Osteoblast (primary cell): ENCODE data around the gene HNRNPC. TPM values are rescaled to one million over a fixed set of nuclear protein-coding genes. Genes with fewer than 3 reads are reported as not detected.
"Not testable (repeated sequence)": the region's sequence is repeated elsewhere in the genome, so short reads cannot be mapped to it uniquely, and the experiment has no call there.

Source experiments
- DNase-seq: peaks from one replicate; pipeline ENCODE4 v3.0.0; 2011; ENCODE audit warnings: low spot score, mixed read lengths; ENCODE audit not compliant: insufficient read length; ENCODE audit errors: missing footprints
- H2AFZ ChIP-seq: 2 replicates; pipeline ENCODE4 v1.6.0; 2011; ENCODE audit warnings: mild to moderate bottlenecking, low read length
- H3K27ac ChIP-seq: 2 replicates; pipeline ENCODE4 v1.5.1; 2011; ENCODE audit warnings: mild to moderate bottlenecking, low read depth, low read length, moderate library complexity
- H3K27me3 ChIP-seq: 2 replicates; pipeline ENCODE4 v1.6.0; 2012; ENCODE audit warnings: mild to moderate bottlenecking, control low read depth, inconsistent platforms, low read length, moderate library complexity; ENCODE audit not compliant: insufficient read depth
- H3K36me3 ChIP-seq: 2 replicates; pipeline ENCODE4 v1.5.1; 2011; ENCODE audit warnings: mild to moderate bottlenecking, low read length, control low read depth, moderate library complexity; ENCODE audit not compliant: insufficient read depth
- H3K4me1 ChIP-seq: 2 replicates; pipeline ENCODE4 v1.5.1; 2011; ENCODE audit warnings: mild to moderate bottlenecking, low read length, control low read depth, moderate library complexity; ENCODE audit not compliant: insufficient read depth
- H3K4me2 ChIP-seq: 2 replicates; pipeline ENCODE4 v1.6.0; 2011; ENCODE audit warnings: mild to moderate bottlenecking, low read length; ENCODE audit not compliant: insufficient read depth
- H3K4me3 ChIP-seq: fragments of 200-600 bp; sonication (generic); 3 replicates; pipeline ENCODE4 v1.5.1; 2012; ENCODE audit warnings: mild to moderate bottlenecking, low read length, inconsistent platforms; ENCODE audit not compliant: insufficient read depth
- H3K79me2 ChIP-seq: 2 replicates; pipeline ENCODE4 v1.6.0; 2012; ENCODE audit warnings: mild to moderate bottlenecking, low read length, control low read depth, inconsistent platforms; ENCODE audit not compliant: insufficient read depth
- H3K9me3 ChIP-seq: 2 replicates; pipeline ENCODE4 v1.5.1; 2011; ENCODE audit warnings: low read depth, low read length, control low read depth
- H4K20me1 ChIP-seq: 2 replicates; pipeline ENCODE4 v1.6.0; 2012; ENCODE audit warnings: mild to moderate bottlenecking, low read length, control low read depth; ENCODE audit not compliant: insufficient read depth
- CTCF ChIP-seq: IDR thresholded peaks from 2 replicates; pipeline ENCODE4 v1.5.1; 2011; ENCODE audit warnings: mild to moderate bottlenecking, low read depth, low read length, moderate library complexity; ENCODE audit errors: extremely low read depth
- total RNA-seq: library from RNA; depleted of rRNA; stranded (reverse); fragments of >200 nt; gene quantifications from 2 replicates; pipeline ENCODE4 v1.2.3, GENCODE V29; 2012

HNRNPC gene
- total RNA-seq, 1 donor: 446 TPM

- no peaks in the 10 kb centered on the region for H3K27me3 ChIP-seq
Measured at GRCh38 chr14:21279783-21280182, 10.5 kb upstream of the HNRNPC start, which contains the start of gene RPGRIP1. Gene RPGRIP1 (plus strand): TSS chr14:21280083. CDS start chr14:21287977, 7,894 bp downstream.

GRCh38 chr14:21278632-21279031, 9.4 kb upstream of the HNRNPC start:
- Histone ChIP-seq H3K27ac (no peak overlapping the region), H3K79me2 (no peaks in the 10 kb centered on the region), H3K4me3 (no peak overlapping the region), H3K4me1 (no peaks in the 10 kb centered on the region), H3K4me2 (no peak overlapping the region), H3K36me3 (no peaks in the 10 kb centered on the region), H2AFZ (no peak overlapping the region), H3K9me3 (no peaks in the 10 kb centered on the region), H3K27me3 (no peaks in the 10 kb centered on the region), H4K20me1 (no peaks in the 10 kb centered on the region)
- no peak for DNase-seq
- TF ChIP-seq CTCF: no peak

More at GRCh38 chr14:21279783-21280182, 10.5 kb upstream of the HNRNPC start, which contains the start of gene RPGRIP1:
- H3K4me3 ChIP-seq: no peak within 1 kb of the TSS
- H4K20me1 ChIP-seq: no peaks in the 10 kb centered on the region
- no peaks in the 10 kb centered on the region for H3K4me1 ChIP-seq
- no peak within 1 kb of the TSS for H3K27ac ChIP-seq
- H3K9me3 ChIP-seq: no peaks in the 10 kb centered on the region
- no peaks in the 10 kb centered on the region for H3K36me3 ChIP-seq
- no peak within 1 kb of the TSS for H2AFZ ChIP-seq
- no peaks in the 10 kb centered on the region for H3K79me2 ChIP-seq
- H3K4me2 ChIP-seq: no peak within 1 kb of the TSS
- no peak for TF ChIP-seq CTCF
- DNase-seq: no peak

- no peaks in the 10 kb centered on the region for H3K27me3 ChIP-seq
- DNase-seq: no peak
- no peak overlapping the region for H3K4me2 ChIP-seq
- no peak for TF ChIP-seq CTCF
- no peaks in the 10 kb centered on the region for H3K79me2 ChIP-seq
- no peaks in the 10 kb centered on the region for H4K20me1 ChIP-seq
- H2AFZ ChIP-seq: peak overlapping the region; percentile 35
- no peaks in the 10 kb centered on the region for H3K9me3 ChIP-seq
- H3K4me1 ChIP-seq: no peaks in the 10 kb centered on the region
- H3K36me3 ChIP-seq: no peaks in the 10 kb centered on the region
- no peak overlapping the region for H3K4me3 ChIP-seq
- H3K27ac ChIP-seq: no peak overlapping the region
Measured at GRCh38 chr14:21275261-21275858, 6.1 kb upstream of the HNRNPC start.

- H3K36me3 ChIP-seq, H3K27ac ChIP-seq, DNase-seq, H3K4me2 ChIP-seq, H2AFZ ChIP-seq, H3K9me3 ChIP-seq, H3K27me3 ChIP-seq, H3K4me3 ChIP-seq, H3K4me1 ChIP-seq: not testable (repeated sequence)
- peaks cover 16% of the 10 kb centered on the region for H3K79me2 ChIP-seq
- H4K20me1 ChIP-seq: peaks cover 16% of the 10 kb centered on the region
Measured at GRCh38 chr14:21272661-21273060, 3.4 kb upstream of the HNRNPC start.
